Retinal pigment epithelial cell (primary cell): ENCODE data around the gene KCNQ5.

Source experiments
- DNase-seq: peaks from one replicate; pipeline ENCODE4 v3.0.0-alpha.2; 2010; ENCODE audit warnings: low read depth
- H3K4me3 ChIP-seq: 2 replicates; pipeline ENCODE4 v1.5.1; 2011; ENCODE audit warnings: mild to moderate bottlenecking, low read length, control low read depth, moderate library complexity
- TF ChIP-seq, protein P1 (sequence below): conservative IDR thresholded peaks from 2 replicates; pipeline ENCODE4 v1.5.1; 2011; ENCODE audit warnings: low read depth, low read length, control low read depth, inconsistent platforms

Gene KCNQ5

GRCh38 chr6:72639920-72640614, 18.2 kb downstream of the KCNQ5 start:
- no peak overlapping the region for H3K4me3 ChIP-seq
- TF ChIP-seq, protein P1, sequence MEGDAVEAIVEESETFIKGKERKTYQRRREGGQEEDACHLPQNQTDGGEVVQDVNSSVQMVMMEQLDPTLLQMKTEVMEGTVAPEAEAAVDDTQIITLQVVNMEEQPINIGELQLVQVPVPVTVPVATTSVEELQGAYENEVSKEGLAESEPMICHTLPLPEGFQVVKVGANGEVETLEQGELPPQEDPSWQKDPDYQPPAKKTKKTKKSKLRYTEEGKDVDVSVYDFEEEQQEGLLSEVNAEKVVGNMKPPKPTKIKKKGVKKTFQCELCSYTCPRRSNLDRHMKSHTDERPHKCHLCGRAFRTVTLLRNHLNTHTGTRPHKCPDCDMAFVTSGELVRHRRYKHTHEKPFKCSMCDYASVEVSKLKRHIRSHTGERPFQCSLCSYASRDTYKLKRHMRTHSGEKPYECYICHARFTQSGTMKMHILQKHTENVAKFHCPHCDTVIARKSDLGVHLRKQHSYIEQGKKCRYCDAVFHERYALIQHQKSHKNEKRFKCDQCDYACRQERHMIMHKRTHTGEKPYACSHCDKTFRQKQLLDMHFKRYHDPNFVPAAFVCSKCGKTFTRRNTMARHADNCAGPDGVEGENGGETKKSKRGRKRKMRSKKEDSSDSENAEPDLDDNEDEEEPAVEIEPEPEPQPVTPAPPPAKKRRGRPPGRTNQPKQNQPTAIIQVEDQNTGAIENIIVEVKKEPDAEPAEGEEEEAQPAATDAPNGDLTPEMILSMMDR: no peak
- no peak for DNase-seq

DNA sequence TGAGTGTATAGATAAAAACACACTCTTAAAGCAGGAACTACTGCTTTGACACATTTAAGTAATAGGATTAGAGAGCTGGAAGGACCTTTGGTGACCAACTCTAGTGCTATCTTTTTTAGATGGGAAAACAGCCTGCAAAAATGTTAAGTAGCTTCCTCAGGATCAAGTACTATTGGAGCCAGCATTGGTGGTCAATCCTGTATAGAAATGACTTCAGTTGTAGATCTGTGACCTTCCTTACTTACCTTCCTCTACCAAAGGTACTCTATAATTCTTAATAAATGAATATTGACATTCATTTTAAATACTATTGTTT, 18.7 kb downstream of the KCNQ5 start:
- no peak for DNase-seq
- TF ChIP-seq, protein P1: no peak
- no peak overlapping the region for H3K4me3 ChIP-seq

DNA sequence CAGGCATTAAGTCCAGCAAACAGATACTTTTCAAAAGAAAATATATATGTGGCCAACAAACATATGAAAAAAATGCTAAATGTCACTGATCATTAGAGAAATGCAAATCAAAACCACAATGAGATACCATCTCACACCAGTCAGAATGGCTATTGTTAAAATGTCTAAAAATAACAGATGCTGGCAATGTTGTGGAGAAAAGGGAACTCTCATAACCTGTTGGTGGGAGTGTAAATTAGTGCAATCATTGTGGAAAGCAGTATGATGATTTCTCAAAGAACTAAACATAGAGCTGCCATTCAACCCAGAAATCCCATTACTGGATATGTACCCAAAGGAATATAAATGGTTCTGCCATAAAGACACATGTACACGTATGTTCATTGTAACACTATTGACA, 20.6 kb downstream of the KCNQ5 start:
- TF ChIP-seq, protein P1: no peak
- no peak for DNase-seq
- no peak overlapping the region for H3K4me3 ChIP-seq

GRCh38 chr6:72643214-72643613, 21.4 kb downstream of the KCNQ5 start:
- TF ChIP-seq, protein P1: no peak
- no peak for DNase-seq
- no peak overlapping the region for H3K4me3 ChIP-seq

DNA sequence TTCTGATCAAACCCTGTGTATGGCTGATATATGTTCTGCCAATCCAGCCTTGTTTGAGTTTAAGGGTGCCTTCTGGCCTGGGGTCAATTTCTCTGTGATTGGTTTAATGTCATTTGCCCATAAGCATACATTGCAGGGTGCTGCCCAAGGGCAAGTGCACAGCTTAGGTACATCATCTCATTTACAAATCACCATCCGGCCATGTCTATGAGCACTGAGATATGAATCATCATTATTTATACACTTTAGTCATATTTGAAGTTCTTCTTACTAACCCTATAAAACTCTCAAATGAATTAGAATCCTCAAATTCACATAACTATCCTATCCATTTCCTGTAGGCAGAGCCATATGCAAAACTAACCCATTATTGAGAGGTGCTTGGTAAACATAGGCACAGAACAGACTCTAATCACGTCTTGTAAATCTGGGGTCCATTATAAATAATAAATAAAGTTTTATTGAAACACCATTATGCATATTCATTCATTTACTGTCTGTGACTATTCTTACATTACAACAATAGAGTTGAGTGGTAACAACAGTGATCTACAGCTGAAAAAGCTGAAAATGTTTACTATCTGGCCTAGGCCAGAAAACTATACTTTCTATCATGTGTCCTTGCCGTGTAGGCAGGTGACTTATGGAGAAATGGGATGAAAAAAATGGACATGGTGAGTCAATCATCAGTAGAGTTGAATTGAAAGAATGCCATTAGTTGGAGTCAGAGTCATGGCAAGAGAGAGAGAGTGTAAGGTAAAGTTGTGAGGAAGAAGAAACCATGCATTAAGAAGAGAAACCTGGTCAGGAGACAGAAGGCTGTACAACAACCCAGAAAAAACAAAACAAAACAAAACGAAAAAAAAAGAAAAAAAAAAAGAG, 25.0 kb downstream of the KCNQ5 start:
- TF ChIP-seq, protein P1: no peak

GRCh38 chr6:72647489-72647888, 25.6 kb downstream of the KCNQ5 start:
- no peak overlapping the region for H3K4me3 ChIP-seq
- no peak for DNase-seq
- TF ChIP-seq, protein P1: no peak

More for the DNA sequence above, 25.0 kb downstream of the KCNQ5 start:
- no peak overlapping the region for H3K4me3 ChIP-seq
- DNase-seq: no peak
